ENCODE results near the gene ABCC6.

The ABCC6 gene

DNA sequence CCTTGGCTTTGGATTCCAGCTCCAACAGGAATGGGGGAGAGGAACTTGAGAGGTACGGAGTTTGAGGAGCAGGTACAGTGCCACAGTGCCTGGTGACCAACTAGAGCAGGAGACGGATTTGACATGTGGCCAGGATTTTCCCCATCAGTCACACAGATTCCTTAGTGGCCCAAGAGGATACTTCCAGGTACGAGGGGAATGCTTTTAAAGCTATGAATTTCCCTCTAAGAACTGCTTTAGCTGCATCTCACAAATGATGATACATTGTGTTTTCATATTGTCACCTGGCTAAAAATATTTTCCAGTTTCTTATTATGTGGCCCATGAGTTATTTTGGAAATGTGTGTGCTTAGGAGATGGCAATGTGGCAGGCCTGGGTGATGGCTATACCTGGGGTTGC is 98.3 kb downstream of the ABCC6 start:
- no peak for TF ChIP-seq CTCF (IDR thresholded peaks at IDR 0.05)

DNA sequence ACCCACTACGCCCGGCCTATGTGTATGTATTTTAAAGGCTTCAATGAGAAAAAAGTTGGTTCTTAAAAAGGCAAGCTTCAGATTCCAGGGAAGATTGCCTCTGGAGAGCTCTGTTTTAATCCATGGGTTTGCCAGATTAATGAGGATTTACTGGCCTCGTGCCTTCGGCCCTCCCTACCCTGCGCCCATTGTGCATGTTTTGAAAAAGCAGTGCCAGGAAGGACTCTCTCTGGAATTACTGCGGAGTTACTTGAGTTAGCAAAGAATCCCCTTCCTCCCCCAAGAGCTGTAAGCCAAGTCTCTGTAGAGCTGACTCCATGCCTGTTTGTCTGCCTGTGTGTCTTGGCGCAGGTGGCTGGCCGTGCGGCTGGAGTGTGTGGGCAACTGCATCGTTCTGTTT is 98.9 kb downstream of the ABCC6 start:
- TF ChIP-seq CTCF (IDR thresholded peaks at IDR 0.05), result no peak

DNA sequence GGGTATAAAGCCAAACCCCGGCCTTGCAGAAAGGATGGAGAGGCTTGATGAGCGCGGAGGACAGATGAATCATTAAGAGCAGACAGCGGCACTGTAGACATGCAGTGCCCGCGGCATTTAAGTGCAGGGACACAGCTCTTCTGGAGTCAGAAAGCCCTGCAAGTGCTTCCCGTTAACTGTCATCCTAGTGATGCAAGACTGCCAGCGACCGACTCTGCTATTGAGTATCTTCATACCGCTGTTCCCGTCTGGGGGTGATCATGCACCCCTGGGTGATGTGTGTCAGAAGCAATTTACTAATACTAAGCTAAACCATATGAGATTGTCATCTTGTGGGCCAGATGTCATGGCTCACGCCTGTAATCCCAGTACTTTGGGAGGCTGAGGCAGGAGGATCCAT is 101.0 kb downstream of the ABCC6 start:
- no peak for TF ChIP-seq CTCF (IDR thresholded peaks at IDR 0.05)

DNA sequence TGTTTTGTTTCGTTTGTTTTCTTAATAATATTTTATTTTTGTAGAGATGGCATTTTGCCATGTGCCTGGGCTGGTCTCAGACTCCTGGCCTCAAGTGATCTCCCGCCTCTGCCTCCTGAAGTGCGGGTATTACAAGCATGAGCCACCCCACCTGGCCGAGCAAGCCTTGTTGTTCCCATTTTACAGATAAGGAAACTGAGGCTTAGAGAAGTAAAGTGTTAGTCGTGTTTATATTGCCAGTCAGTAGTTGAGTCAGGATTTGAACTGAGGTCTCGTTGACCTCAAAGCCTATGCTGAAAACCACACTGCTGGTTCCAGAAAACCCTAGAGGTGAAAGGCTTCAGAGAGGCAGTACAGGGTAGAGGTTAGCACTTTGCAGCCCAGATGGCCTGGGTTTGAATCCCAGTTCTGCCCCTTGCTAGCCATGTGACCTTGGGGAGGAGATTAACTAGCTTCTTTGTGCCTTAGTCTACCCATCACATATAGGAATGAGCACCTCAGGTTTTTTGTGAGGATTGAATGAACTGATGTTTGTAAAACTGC is 102.0 kb downstream of the ABCC6 start:
- no peak for TF ChIP-seq CTCF (IDR thresholded peaks at IDR 0.05)

- no peak for TF ChIP-seq CTCF (IDR thresholded peaks at IDR 0.05)
These were observed 102.7 kb downstream of the ABCC6 start for GRCh38 chr16:16120382-16121184.

- no peak for TF ChIP-seq CTCF (IDR thresholded peaks at IDR 0.05)
These were observed 103.3 kb downstream of the ABCC6 start for GRCh38 chr16:16120044-16120381.

GRCh38 chr16:16118337-16118736 is 105.0 kb downstream of the ABCC6 start:
- TF ChIP-seq CTCF (IDR thresholded peaks at IDR 0.05), result no peak

Measured in LNCAP (cell line).